ENCODE measurements around the gene PDGFRB. TPM values are rescaled to one million over a fixed set of nuclear protein-coding genes. Genes with fewer than 3 reads are reported as not detected.

The PDGFRB gene
- polyA plus RNA-seq (ENCODE audit: insufficient read length in 4 of 4) = 100 to 1,000 TPM; 130 to 148 (median 143) TPM

GRCh38 chr5:150155258-150156026 is at the start of gene PDGFRB:
Gene PDGFRB (minus strand): TSS chr5:150155845. CDS start chr5:150137047, 18,798 bp downstream.
- peak in 2 of 4 donors; percentile 69 to 76 for DNase-seq (ENCODE audit: low read depth in 4 of 4, low spot score in 2 of 4)

DNA sequence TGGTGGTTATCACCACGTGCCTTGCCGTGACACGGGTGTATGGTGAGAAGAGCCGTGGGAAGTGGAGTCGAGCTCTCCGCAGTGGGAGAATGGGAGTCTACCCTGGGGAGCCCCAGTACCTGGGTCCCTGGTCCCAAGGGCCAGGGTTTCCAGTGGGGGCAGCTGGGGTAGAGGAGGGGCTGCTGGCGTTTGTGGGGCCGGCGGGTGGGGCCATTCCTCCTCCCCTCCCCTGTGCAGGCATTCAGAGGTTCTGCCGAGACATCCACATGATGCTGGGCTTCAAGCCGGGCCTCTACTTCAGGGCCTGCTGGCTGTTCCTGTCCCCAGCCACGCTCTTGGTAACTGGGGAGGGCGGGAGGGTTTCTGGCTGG is 48.9 kb upstream of the PDGFRB start:
- no peak for DNase-seq (ENCODE audit: low read depth in 4 of 4, low spot score in 2 of 4)

- DNase-seq (ENCODE audit: low read depth in 4 of 4, low spot score in 2 of 4) = no peak
These were observed 48.4 kb upstream of the PDGFRB start for GRCh38 chr5:150203832-150204589.

DNA sequence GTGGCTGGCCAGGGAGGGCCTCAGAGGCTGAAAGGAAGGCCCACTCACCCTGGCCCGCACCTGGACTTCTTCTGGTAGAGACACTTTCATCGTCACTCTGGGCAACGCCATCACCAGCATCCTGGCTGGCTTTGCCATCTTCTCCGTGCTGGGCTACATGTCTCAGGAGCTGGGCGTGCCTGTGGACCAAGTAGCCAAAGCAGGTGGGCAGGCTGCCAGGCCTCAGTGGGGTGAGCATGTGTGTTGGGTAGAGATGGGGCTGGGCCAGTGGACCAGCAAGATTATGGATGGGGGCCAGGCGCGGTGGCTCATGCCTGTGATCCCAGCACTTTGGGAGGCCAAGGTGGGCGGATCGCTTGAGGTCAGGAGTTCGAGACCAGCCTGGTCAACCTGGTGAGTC is 46.9 kb upstream of the PDGFRB start:
- no peak for DNase-seq (ENCODE audit: low read depth in 4 of 4, low spot score in 2 of 4)

DNA sequence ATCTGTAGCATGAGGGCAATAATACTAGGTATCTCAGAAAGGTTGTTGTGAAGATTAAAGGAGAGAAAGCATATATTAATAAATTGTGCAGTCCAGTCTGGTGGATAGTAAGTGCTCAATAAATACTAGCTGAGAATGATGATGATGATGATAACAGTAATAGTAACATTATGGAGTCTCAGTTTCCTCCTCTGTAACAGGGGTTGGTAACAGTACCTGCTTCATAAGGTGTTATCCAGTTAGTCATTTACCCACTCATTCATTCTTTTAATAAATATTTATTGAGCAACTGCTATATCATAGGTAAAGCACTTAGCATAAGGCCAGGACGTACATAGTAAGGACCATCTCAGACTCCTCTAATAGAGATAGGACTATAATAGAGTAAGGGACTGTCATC is 41.8 kb upstream of the PDGFRB start:
- no peak for DNase-seq (ENCODE audit: low read depth in 4 of 4, low spot score in 2 of 4)

GRCh38 chr5:150196986-150197385 is 41.3 kb upstream of the PDGFRB start:
- no peak for DNase-seq (ENCODE audit: low read depth in 4 of 4, low spot score in 2 of 4)

- DNase-seq (ENCODE audit: low read depth in 4 of 4, low spot score in 2 of 4) = no peak
These were observed 40.9 kb upstream of the PDGFRB start for GRCh38 chr5:150196514-150196913.

GRCh38 chr5:150195736-150196485 is 40.3 kb upstream of the PDGFRB start:
- no peak for DNase-seq (ENCODE audit: low read depth in 4 of 4, low spot score in 2 of 4)

DNA sequence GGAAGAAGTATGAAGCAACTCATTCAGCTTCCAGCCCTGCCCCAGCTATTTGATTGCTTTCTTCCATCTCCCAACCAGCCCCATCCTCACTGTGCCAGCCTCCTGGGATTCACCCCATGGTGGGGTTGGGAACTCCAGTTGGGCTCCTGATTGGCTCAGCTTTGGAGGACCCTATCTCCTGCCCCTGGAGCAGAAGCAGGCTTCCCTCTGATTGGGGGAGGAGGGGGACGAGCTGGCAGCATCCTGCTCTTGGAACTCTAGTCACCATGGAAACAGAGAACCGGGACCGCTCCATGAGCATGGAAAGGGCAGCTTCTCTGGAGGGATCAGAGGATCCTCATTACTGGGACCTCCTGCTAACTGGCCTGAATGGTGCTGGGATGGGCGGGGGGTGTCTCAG is 36.8 kb upstream of the PDGFRB start:
- no peak for DNase-seq (ENCODE audit: low read depth in 4 of 4, low spot score in 2 of 4)

GRCh38 chr5:150190987-150191386 is 35.3 kb upstream of the PDGFRB start:
- DNase-seq (ENCODE audit: low read depth in 4 of 4, low spot score in 2 of 4) = no peak

GRCh38 chr5:150190503-150190979 is 34.9 kb upstream of the PDGFRB start:
- no peak for DNase-seq (ENCODE audit: low read depth in 4 of 4, low spot score in 2 of 4)

DNA sequence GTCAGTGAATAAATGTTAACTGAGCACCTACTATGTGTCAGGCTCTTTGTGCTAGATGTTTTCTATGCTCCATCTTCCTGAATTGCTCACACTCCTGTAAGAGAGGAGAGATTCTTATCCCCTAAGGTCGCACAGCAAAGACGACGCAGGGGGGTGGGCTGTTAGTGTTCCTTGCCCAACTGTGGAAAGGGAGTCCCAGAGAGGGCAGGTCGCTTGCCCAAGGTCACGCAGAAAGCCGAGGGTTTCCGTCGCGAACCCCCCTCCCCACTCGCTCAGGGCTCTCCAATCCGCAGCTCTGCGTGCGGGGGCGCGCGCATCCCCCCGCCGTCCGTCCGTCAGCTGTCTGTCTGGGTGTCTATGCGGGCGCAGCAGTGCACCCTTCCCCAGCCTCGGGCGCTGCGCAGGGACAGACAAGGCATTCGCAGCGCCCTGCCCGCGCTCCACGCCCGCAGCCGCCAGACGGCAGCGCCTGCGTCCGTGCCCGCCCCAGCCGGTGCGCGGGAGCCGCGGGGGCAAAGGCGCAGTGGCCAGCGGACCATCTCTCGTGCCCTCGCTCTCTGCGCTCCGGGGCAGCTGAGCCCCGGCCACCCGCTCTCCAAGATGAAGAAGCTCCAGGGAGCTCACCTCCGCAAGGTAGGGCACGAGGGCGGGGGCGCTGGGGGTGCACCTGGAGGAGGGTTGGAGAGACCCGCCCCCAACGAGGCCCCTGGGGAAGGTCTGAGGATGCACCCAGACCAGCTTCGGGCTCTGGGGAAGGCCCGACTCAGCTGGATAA is 34.3 kb upstream of the PDGFRB start, which contains the start of gene SLC6A7:
Gene SLC6A7 (plus strand): TSS at position 335 of the 775 bp plus-strand sequence. CDS start 266 bp downstream, at position 601.
- no peak for DNase-seq (ENCODE audit: low read depth in 4 of 4, low spot score in 2 of 4)

DNA sequence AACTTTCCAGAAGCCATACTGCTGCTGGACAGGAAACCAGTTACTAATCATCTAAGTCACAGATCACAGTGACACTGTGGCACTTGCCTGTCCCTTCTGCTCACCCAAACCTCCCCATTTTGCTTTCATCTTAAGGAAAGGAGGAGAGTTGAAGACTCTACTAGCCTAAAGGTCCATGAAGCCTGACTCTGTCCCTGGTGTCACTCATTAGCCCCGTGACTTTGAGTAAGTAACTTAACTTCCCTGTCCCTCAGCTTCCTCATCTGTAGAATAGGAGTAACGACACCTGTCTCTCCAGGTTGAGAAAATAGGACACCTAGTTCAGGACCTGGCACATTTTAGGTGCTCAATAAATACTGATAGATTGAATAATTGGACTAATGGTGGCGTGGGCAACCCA is 33.7 kb upstream of the PDGFRB start:
- DNase-seq (ENCODE audit: low read depth in 4 of 4, low spot score in 2 of 4) = no peak

DNA sequence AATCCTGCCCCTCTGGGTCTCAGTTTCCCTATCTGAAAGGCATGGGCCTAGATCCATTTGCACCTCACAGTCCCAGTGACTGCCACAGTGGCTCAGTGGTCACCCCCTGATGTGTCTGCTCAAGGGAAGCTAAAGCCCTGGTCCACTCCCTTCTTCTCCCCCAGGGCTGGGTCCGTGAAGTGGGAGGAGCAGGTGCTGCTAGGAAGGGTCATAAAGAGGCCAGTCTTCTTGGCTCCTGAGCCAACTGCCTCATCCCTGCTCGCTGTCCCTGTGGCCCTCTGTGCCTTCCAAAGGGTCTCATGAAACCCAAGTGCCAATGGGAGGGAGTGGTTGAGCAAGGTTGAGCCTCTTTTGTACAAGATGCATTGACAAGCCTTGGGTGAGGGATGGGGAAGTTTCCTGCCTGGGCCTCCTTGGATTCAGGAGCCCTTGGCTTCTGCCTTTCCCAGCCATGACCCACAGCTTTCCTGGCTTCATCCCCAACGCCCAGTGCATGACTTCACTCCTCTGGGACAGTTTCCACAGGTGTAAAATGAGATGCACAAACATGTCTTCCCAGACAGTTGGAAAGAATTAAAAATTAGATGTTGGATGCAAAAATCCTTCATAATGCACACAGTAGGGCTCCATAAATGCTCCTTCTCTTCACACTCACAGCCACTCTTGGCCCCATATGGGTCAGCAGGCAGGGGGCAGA is 32.6 kb upstream of the PDGFRB start:
- DNase-seq (ENCODE audit: low read depth in 4 of 4, low spot score in 2 of 4) = no peak

DNA sequence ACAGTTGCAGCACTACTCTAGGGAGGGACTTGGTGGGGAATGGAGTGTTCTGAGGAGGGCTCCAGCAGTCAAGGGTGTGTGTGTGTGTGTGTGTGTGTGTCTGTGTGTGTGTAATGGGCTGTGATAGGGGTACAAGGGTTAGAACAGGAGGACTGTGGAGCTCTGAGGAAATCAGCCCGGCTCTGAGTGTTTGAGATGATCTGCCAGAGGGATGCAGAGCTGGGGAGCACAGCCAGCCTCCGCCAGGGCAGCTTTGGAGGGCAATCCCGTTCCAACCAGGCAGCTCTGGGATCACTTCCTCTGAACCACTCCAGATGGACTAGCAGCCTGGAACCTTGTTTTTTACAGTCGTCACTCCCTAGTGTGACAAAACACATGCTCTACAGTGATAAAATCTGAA is 31.3 kb upstream of the PDGFRB start:
- DNase-seq (ENCODE audit: low read depth in 4 of 4, low spot score in 2 of 4) = no peak

GRCh38 chr5:150186137-150186536 is 30.5 kb upstream of the PDGFRB start:
- DNase-seq (ENCODE audit: low read depth in 4 of 4, low spot score in 2 of 4) = no peak

DNA sequence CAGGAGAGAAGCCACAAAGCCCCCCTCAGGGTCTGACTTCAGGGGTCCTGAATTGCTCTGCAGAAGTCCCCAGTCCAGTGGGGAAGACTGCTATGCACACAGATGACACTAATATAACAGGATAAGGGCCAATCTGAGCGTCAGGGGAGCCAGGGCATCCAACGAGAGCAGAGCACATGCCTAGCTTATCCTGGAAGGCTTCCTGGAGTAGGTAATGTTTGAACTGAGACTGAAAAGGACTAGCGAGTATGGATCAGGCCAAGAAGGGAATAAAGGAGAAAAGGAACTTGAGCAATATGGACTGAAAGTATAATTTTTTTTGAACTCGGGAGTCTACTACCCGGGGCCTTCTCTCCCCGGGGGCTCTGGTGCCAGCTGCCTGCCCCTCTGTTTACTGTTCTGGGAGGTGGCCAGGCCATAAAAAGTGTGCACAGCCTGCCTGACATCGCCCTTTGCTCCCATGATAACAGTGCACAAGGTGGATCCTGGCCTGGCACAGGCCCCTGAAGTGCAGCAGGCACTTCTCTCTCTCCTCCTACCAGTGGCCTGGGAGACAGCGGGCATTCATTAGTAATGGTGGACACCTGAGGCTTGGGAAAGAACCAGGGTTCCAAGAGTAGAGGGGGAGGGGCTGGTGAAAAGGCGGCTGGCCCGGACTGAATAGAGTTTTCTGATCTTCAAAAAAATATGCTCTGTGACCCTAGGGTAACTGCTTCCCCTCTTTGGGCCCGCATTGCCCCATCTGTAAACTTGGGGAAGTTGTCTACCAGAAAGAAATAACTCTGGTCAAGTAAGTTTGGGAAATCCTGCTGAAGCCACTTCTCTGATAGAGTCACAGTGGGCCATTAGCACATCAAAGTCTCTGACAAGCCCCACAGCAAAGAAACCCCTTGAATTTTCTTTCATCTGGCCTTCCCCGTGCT is 29.6 kb upstream of the PDGFRB start:
- DNase-seq (ENCODE audit: low read depth in 4 of 4, low spot score in 2 of 4) = no peak

GRCh38 chr5:150184006-150184405 is 28.4 kb upstream of the PDGFRB start:
- DNase-seq (ENCODE audit: low read depth in 4 of 4, low spot score in 2 of 4) = no peak

DNA sequence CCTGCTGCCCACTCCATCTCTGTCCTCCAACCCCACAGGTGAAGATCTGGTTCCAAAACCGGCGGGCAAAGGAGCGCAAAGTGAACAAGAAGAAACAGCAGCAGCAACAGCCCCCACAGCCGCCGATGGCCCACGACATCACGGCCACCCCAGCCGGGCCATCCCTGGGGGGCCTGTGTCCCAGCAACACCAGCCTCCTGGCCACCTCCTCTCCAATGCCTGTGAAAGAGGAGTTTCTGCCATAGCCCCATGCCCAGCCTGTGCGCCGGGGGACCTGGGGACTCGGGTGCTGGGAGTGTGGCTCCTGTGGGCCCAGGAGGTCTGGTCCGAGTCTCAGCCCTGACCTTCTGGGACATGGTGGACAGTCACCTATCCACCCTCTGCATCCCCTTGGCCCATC is 27.8 kb upstream of the PDGFRB start:
- no peak for DNase-seq (ENCODE audit: low read depth in 4 of 4, low spot score in 2 of 4)

Data from left renal cortex interstitium (tissue), 4 donors.